Smooth muscle cell of the umbilical artery (primary cell): ENCODE data around the gene NOC4L. TPM values are rescaled to one million over a fixed set of nuclear protein-coding genes. Genes with fewer than 3 reads are reported as not detected.

Source experiments
- total RNA-seq: library from RNA; depleted of rRNA; stranded (reverse); fragments of >200 nt; gene quantifications from 2 replicates; pipeline ENCODE4 v1.2.3, GENCODE V29; 2014

The NOC4L gene
- 7.4 and 13.1 TPM in 2 replicates for total RNA-seq

GRCh38 chr12:132144115-132144809 lies at the start of gene NOC4L, which contains the start of gene DDX51:
Gene NOC4L, plus strand, starts transcription at chr12:132144457. Its CDS starts 32 bp downstream, at chr12:132144489.
Gene DDX51, minus strand, starts transcription at chr12:132144319. Its CDS starts 23 bp downstream, at chr12:132144296.

Other genes starting within 250 kb of the NOC4L start
- 12.2 and 20.3 TPM in 2 replicates for gene ULK1, start 249.8 kb upstream of the NOC4L start, total RNA-seq
- gene PUS1, start 215.2 kb upstream of the NOC4L start, total RNA-seq: 9.2 and 20.4 TPM in 2 replicates
- 10.1 and 22.8 TPM in 2 replicates for gene EP400, start 194.5 kb upstream of the NOC4L start, total RNA-seq
- gene DDX51, start 138 bp upstream of the NOC4L start, total RNA-seq: 7.7 and 8.7 TPM in 2 replicates
- gene GALNT9, start 185.1 kb downstream of the NOC4L start, total RNA-seq: 0.30 and 0.42 TPM in 2 replicates